ENCODE measurements around the gene GSTM4.
"Not testable (repeated sequence)": the region's sequence is repeated elsewhere in the genome, so short reads cannot be mapped to it uniquely, and the experiment has no call there.

The GSTM4 gene

GRCh38 chr1:109639841-109640184 is 16.1 kb upstream of the GSTM4 start:
- DNase-seq: no peak

- peak; percentile 26 for DNase-seq
Observed at GRCh38 chr1:109640285-109640865, 15.5 kb upstream of the GSTM4 start.

DNA sequence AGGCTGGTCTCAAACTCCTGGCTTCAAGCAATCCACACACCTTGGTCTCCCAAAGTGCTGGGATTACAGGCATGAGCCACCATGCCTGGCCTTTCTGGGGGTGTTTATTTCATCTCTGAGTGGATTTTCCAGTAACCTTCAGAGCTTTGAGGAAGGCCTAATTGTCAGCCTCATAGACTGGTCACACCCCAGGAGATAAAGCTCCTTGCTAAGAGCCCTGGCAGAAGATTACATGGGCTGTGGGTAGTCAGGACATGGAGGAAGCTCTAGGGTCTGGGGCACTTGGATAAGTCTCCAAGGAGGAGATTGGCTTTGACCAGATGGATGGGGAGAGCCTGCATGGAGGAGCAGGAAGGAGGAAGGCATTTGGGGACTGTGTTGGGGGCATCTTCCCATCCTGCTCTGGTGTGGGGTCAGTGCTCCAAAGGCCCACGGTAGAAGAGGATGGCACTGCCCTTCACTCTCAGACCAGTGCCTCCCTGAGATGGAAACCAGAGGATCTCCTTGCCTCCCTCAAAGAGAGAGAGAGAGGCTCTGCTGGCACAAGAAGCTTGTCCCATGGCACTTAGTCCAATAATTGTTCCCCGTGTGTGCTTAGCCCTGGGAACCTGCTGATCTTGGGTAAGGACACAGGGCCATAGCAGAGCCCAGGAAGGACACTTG is 14.7 kb upstream of the GSTM4 start:
- no peak for DNase-seq

GRCh38 chr1:109641861-109642260 is 14.0 kb upstream of the GSTM4 start:
- DNase-seq: no peak

DNA sequence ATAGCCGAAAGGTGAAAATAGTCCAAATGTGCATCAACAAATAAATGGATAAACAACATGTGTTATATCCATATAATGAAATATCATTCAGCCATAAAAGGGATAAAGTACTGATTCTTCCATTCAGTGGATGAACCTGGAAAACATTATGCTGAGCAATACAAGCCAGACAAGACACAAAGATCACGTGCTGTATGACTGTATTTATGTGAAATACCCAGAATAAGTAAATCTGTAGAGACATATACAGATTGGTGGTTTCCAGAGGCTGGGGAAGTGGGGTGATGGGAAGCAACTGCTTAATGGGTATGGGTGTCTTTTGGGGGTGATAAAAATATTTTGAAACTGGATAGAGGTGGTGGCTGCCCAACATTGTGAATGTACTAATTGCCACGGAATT is 13.3 kb upstream of the GSTM4 start:
- DNase-seq: no peak

DNA sequence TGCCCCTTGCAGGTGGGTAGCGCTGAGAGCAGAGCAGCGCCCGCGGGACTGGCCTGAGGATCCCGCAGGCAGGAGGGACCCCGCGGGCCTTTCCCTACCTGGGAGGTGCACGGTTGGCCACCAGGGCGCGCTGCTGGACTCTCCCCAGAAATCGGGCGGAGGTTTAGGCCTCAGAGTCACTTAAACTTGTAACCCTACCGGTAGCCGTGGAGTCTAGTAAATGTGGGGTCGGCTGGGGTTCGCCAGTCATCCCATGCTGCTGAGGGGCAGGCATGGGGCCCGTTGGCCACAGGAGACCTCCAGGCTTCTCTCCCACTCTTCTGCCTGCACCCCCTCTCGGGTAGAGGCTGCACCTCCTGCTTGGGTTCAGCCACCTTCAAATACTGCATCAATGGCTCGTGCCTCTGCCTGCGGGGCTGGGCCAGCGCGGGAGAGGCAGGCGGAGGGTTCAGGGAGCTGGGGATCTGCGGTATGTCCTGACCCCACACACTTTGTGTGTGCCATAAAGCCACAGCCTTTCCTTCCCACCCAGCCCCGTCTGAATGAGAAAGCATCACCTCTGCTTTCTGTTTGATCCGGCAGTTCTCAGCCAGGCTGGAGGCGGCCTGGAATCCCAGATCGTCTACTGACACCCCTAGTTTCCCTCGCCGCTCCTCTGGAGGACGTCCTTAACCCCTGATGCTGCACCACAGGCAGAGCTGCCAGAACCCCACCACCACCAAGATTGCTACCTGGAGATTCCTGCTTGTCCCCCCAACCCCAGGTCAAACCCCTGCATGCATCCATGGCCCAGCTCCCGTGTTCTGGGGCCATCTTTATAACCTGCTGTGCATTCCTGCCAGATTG is 12.3 kb upstream of the GSTM4 start:
- no peak for DNase-seq

DNA sequence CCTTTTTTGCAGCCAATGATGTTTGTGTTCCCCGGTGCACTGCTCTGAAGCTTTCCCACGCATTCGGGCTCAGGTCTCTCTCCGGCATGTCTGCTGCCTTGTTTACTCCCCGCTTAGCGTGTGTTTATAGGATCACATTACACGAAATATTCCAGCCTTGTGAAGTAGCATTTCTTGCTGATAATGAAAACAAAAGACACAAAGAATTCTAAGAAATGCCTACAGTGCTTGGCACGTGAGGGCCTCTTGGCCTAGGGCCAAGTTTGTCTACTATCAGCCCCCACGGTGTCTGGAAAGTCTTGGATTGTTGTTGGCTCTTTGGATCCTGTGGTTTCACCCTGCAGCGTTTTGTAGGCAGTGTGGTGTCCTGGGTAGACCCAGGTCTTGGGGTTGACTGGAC is 11.2 kb upstream of the GSTM4 start:
- DNase-seq: no peak

- DNase-seq: peak; percentile 58
Observed at GRCh38 chr1:109649491-109649914, 6.4 kb upstream of the GSTM4 start.

- DNase-seq: no peak
Observed at GRCh38 chr1:109650609-109651008, 5.3 kb upstream of the GSTM4 start.

DNA sequence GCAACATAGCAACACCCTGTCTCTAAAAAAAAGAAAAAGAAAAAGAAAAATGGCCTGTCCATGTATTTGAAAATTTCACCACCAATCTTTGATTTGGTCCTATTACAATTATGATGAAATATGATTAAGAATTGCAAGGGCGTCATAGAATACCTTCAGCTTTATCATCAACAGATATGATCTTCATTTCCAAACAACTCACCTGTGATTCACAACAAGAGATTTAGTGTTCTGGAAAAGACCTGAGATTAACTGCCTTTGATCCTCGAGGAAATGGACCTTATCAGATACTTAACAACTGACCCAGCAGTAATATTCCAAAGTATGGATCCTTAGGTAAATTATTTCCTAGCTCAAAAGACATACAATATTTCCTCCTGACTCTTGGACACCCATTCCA is 3.5 kb upstream of the GSTM4 start:
- no peak for DNase-seq

DNA sequence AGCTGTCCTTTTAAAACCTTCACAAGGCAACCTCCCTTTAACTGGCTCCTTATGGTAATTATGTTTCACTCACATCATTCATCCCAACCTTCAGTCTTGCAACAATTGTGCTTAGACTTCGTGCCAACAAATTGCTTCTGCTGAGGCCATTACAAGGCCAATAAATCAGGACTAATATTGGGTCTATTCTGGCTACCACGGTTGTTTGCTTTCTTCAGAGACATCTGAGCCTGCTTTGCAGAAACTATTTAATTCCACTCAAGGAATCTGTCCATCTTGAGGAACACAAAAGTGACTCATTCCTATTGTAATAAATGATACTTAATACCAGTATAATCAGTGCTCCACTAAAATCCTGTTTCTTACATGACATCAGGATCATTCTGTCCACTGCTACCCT is 2.6 kb upstream of the GSTM4 start:
- DNase-seq: no peak

DNA sequence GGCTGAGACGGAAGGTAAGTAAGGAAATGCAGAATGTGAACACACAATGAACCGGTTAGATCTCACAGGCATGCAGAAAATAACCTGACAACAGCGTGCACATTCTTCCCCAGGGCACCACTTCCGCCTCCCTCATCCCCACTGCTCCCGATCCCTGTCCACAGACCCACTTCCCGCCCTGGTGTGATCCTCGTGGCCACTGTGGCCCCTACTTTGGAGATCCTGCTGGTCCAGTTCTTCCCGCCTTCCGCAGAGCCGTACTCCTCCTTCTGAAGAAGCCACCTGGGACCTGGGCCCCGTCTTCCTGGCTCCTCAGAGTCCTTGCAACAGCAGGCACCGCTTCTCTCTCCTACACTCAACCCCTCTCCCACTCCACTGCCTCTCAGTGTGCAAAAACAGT is 1.4 kb upstream of the GSTM4 start:
- DNase-seq: no peak

DNA sequence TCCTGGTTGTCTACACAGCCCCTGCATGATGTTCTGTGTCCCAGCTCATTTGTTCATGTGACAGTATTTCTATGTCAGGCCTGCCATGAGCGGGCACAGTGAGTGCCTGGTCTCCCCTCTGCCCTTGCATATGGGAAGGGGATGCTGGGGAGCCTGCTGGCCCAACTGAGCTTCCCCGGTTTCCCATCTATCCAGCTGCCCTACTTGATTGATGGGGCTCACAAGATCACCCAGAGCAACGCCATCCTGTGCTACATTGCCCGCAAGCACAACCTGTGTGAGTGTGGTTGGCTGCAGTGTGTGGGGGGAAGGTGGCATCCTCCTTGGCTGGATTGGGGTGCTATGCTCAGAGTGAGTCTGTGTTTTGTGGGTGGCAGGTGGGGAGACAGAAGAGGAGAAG is 1.5 kb downstream of the GSTM4 start:
- no peak for DNase-seq

DNA sequence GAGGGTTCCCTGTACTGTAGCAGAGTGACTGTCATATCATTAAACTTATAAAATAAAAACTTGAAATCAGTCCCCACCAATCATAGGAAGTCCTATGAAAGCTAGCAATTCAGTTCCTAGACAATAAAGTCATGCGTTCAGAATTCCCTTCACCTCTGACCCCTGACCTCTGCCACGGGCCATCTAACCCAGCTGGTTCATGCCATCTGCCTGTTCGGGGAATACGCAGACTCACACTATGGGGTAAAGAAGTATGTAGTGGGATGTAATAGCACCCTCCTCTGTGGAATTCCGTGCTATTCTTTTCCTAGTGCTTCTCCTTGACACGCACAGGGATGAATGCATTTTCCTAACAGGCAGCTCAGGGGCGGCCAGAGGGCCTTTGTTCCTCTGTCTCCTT is 2.1 kb downstream of the GSTM4 start:
- no peak for DNase-seq

DNA sequence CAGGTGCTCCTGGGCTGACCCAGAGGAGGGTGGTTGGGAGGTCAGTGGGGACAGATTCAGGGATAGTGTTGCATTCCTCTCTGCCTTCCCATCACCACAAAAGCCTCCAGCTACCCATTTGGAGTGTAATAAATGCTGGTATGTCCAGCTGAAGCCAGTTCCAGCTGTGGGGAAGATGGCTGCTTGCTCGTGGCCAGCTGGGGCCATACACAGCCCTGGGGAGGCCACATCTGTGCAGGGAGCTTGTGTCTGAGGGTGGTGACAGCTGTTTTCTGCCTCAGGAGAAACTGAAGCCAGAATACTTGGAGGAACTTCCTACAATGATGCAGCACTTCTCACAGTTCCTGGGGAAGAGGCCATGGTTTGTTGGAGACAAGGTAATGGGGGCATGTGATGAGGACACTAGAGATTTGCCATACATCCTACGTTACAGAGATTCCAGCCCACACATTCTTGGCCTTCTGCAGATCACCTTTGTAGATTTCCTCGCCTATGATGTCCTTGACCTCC is 2.7 kb downstream of the GSTM4 start:
- no peak for DNase-seq

- no peak for DNase-seq
Observed at GRCh38 chr1:109659145-109659544, 3.2 kb downstream of the GSTM4 start.

- DNase-seq: peak; percentile 93
Observed at GRCh38 chr1:109659997-109660690, 4.2 kb downstream of the GSTM4 start.

DNA sequence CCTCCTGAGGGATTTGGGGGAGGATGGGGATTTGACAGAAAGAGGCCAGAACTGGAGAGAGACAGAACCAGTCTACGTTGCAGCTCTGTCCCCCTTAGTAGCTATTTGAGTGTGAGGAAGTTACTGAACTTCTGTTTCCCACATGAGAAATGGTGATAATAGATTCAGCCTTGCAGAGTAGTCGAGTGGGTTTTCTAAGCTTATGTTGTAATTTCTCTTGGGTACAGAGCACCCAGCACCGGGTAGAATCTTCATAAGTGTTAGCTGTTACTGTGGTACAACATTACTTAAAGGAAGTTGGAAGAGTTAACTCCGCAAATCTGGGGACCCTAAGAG is 4.8 kb downstream of the GSTM4 start:
- not testable (repeated sequence) for DNase-seq

DNA sequence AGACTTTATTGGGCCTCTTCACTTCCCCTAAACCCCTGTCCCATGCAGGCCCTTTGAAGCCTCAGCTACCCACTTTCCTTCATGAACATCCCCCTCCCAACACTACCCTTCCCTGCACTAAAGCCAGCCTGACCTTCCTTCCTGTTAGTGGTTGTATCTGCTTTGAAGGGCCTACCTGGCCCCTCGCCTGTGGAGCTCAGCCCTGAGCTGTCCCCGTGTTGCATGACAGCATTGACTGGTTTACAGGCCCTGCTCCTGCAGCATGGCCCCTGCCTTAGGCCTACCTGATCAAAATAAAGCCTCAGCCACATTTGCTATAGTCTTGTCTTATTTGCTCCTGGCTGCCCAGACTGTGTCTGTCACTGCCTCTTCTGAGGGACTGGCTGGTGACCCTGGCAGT is 5.5 kb downstream of the GSTM4 start:
- DNase-seq: no peak

DNA sequence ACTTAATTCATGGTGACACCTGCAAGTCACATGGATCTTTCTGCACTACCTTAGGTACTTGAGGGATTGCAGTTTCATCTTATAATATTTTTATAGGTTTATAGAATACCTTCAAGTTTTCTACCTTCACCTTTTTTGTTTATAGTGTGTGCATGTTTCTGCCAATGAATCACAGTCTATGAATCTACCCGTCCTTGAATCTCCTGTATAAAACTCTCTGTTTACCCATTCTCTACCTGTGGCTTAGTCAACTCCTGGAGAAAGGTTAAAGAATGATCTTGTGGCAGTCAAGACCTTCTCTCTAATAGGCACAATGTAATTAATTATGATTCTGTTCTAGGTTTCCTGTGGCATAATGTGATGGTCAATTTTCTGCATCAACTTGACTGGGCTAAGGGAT is 8.8 kb downstream of the GSTM4 start:
- no peak for DNase-seq

DNA sequence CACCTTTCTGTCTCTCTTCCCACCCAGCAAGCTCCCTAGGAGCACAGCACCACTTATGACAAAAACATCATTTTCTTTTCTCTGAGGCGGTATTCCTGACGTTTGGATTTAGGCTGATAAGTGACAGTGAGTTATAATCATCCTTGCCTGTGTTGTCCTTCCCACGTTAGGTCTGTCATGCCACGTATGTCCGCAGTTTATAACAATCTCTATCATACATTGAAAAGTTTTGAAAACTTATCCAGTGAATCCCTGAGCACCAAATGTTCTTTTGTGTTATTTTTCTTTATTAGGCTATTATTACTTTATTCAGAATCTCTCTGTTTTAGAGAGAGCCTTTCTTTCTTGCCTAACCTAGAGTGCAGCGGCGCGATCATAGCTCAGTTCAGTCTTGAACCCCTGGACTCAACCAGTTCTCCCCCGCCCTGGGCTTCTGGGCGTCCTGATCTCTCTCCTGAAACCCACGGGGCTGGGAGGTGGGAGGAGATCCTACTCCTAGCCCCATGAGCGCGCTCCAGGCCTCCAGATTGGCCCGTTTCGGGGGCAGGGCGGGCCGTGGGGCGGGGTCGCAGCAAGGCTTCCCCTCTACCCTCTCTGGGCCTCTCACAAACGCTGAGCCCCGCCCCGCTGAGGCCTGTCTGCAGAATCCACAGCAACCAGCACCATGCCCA is 11.7 kb downstream of the GSTM4 start, which contains the start of gene GSTM2:
TSS of gene GSTM2 (plus strand) at position 606 of the 671 bp plus-strand sequence. CDS start at position 665, 59 bp downstream.
- no peak for DNase-seq

GRCh38 chr1:109668123-109668775 is 12.3 kb downstream of the GSTM4 start:
- DNase-seq: no peak

All from DMS79 treated with DMSO at 0.1 percent for 48 hours (cell line).